ENCODE data around the gene KIF1C.

GRCh38 chr17:4948166-4948930 is 49.4 kb upstream of the KIF1C start, which contains the start of gene PFN1:
- TF ChIP-seq CTCF (conservative IDR thresholded peaks at IDR 0.05; ENCODE audit: low read length): no peak
- TF ChIP-seq EZH2phosphoT487 (IDR thresholded peaks at IDR 0.05; ENCODE audit: borderline replicate concordance, low read depth, low read length): no peak

All from OCI-LY7 (cell line).